Trophoblast cell (in vitro differentiated cells and primary cell): Measurements from ENCODE around the gene KIRREL3.

ENCODE experiments used
- DNase-seq, 2 donors: peaks; one replicate each; pipeline ENCODE4 v3.0.0-alpha.2; 2016
- H2AFZ ChIP-seq: 2 replicates; pipeline ENCODE4 v1.6.1; 2013; ENCODE audit warnings: low read length, moderate library complexity, mild to moderate bottlenecking; ENCODE audit not compliant: insufficient read depth, poor library complexity
- H2AK5ac ChIP-seq: 2 replicates; pipeline ENCODE4 v1.6.1; 2013; ENCODE audit warnings: mild to moderate bottlenecking, low read length
- H2BK120ac ChIP-seq: 2 replicates; pipeline ENCODE4 v1.6.1; 2013; ENCODE audit warnings: low read length, mild to moderate bottlenecking, moderate library complexity; ENCODE audit not compliant: insufficient read depth, poor library complexity
- H2BK12ac ChIP-seq: 2 replicates; pipeline ENCODE4 v1.6.1; 2013; ENCODE audit warnings: mild to moderate bottlenecking, low read length, moderate library complexity
- H2BK5ac ChIP-seq: 2 replicates; pipeline ENCODE4 v1.6.1; 2013; ENCODE audit warnings: low read length, low read depth, moderate library complexity, mild to moderate bottlenecking; ENCODE audit not compliant: poor library complexity
- H3K14ac ChIP-seq: 2 replicates; pipeline ENCODE4 v1.6.1; 2013; ENCODE audit warnings: mild to moderate bottlenecking, low read length
- H3K18ac ChIP-seq: 2 replicates; pipeline ENCODE4 v1.6.1; 2013; ENCODE audit warnings: mild to moderate bottlenecking, low read length
- H3K23ac ChIP-seq: 2 replicates; pipeline ENCODE4 v1.6.1; 2013; ENCODE audit warnings: low read length
- H3K27ac ChIP-seq: 2 replicates; pipeline ENCODE4 v1.5.1; 2013; ENCODE audit warnings: low read depth, mild to moderate bottlenecking, inconsistent platforms, low read length, moderate library complexity
- H3K27me3 ChIP-seq: 2 replicates; pipeline ENCODE4 v1.6.1; 2013; ENCODE audit warnings: inconsistent platforms, mild to moderate bottlenecking, low read length, moderate library complexity; ENCODE audit not compliant: insufficient read depth
- H3K36me3 ChIP-seq, 2 experiments: 1 replicate in 1 of 2; 2 replicates in 1 of 2; pipeline ENCODE4 v1.6.1; 2013; ENCODE audit warnings: low read length in 2 of 2, mild to moderate bottlenecking in 2 of 2, moderate library complexity in 1 of 2; ENCODE audit not compliant: insufficient read depth in 2 of 2, control insufficient read depth in 1 of 2
- H3K4ac ChIP-seq: 2 replicates; pipeline ENCODE4 v1.6.1; 2013; ENCODE audit warnings: low read depth, mild to moderate bottlenecking, low read length, moderate library complexity
- H3K4me1 ChIP-seq, 2 experiments: 1 replicate in 1 of 2; 2 replicates in 1 of 2; pipeline ENCODE4 v1.6.1; 2013; ENCODE audit warnings: low read length in 2 of 2, mild to moderate bottlenecking in 2 of 2, moderate library complexity in 1 of 2; ENCODE audit not compliant: insufficient read depth in 2 of 2, control insufficient read depth in 1 of 2
- H3K4me2 ChIP-seq: 2 replicates; pipeline ENCODE4 v1.6.1; 2013; ENCODE audit warnings: inconsistent platforms, mild to moderate bottlenecking, low read length, moderate library complexity
- H3K4me3 ChIP-seq: 2 replicates; pipeline ENCODE4 v1.5.1; 2013; ENCODE audit warnings: mild to moderate bottlenecking, low read depth, low read length, inconsistent platforms
- H3K79me1 ChIP-seq: one replicate; pipeline ENCODE4 v1.6.1; 2013; ENCODE audit warnings: low read length
- H3K79me2 ChIP-seq: 2 replicates; pipeline ENCODE4 v1.6.1; 2013; ENCODE audit warnings: low read length, mild to moderate bottlenecking; ENCODE audit not compliant: control insufficient read depth, insufficient read depth, poor library complexity
- H3K9ac ChIP-seq: 2 replicates; pipeline ENCODE4 v1.6.1; 2013; ENCODE audit warnings: mild to moderate bottlenecking, low read length
- H3K9me3 ChIP-seq: 2 replicates; pipeline ENCODE4 v1.6.1; 2013; ENCODE audit warnings: low read depth, mild to moderate bottlenecking, control low read depth, inconsistent platforms, low read length; ENCODE audit not compliant: insufficient read depth
- H4K12ac ChIP-seq: 2 replicates; pipeline ENCODE4 v1.6.1; 2013; ENCODE audit warnings: low read depth, mild to moderate bottlenecking, low read length, moderate library complexity
- H4K8ac ChIP-seq: 2 replicates; pipeline ENCODE4 v1.6.1; 2013; ENCODE audit warnings: low read depth, mild to moderate bottlenecking, low read length, moderate library complexity
- H4K91ac ChIP-seq: one replicate; pipeline ENCODE4 v1.6.1; 2013; ENCODE audit warnings: low read depth, mild to moderate bottlenecking, low read length, moderate library complexity
- WGBS: extraction: QIAGEN DNeasy Blood & Tissue Kit; methylation state at CpG from one replicate; pipeline ENCODE4 v1.1.7; 2013; ENCODE audit warnings: missing lambda C conversion rate; ENCODE audit not compliant: insufficient read length, insufficient coverage; ENCODE audit errors: extremely low coverage; 5-methylcytosine and 5-hydroxymethylcytosine counted together

KIRREL3 gene

DNA sequence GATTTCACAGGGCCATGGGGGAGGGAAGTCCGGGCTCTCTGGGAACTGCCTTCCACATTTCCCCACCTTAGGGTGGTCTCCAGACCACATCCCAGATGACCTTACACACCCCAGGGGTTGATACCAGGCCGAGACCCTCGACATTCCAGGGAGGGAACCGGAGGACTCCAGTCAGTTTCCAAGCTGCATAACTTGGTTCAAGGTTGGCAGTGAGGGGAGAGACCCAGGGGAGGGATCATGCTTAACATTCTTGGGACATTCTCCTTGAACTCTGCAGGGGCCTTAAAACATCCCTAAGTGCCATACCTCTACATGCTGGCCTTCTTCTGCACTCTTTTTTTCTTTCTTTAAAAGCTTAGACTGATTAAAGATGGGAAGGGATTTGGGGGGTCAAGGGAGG is 394.1 kb downstream of the KIRREL3 start:
- no peak overlapping the region for H4K91ac ChIP-seq
- H2AFZ ChIP-seq, result no peak overlapping the region
- H3K23ac ChIP-seq, result no peak overlapping the region
- H3K79me1 ChIP-seq, result no peaks in the 10 kb centered on the region
- no peak overlapping the region for H3K14ac ChIP-seq
- H4K8ac ChIP-seq, result no peak overlapping the region
- no peak overlapping the region for H3K9ac ChIP-seq
- no peak for DNase-seq
- H3K4me3 ChIP-seq, result no peak overlapping the region
- no peaks in the 10 kb centered on the region for H3K36me3 ChIP-seq
- no peaks in the 10 kb centered on the region for H3K79me2 ChIP-seq
- H3K4ac ChIP-seq, result no peak overlapping the region
- no peaks in the 10 kb centered on the region for H3K4me1 ChIP-seq
- H2AK5ac ChIP-seq, result no peak overlapping the region
- H2BK12ac ChIP-seq, result no peak overlapping the region
- no CpG with 5 or more reads among the region's 4 CpGs for WGBS
- no peaks in the 10 kb centered on the region for H3K9me3 ChIP-seq
- H3K18ac ChIP-seq, result no peak overlapping the region
- H2BK120ac ChIP-seq, result no peak overlapping the region
- H2BK5ac ChIP-seq, result no peak overlapping the region
- no peak overlapping the region for H3K4me2 ChIP-seq
- H3K27ac ChIP-seq, result no peak overlapping the region
- no peak overlapping the region for H4K12ac ChIP-seq
- H3K27me3 ChIP-seq, result no peaks in the 10 kb centered on the region

DNA sequence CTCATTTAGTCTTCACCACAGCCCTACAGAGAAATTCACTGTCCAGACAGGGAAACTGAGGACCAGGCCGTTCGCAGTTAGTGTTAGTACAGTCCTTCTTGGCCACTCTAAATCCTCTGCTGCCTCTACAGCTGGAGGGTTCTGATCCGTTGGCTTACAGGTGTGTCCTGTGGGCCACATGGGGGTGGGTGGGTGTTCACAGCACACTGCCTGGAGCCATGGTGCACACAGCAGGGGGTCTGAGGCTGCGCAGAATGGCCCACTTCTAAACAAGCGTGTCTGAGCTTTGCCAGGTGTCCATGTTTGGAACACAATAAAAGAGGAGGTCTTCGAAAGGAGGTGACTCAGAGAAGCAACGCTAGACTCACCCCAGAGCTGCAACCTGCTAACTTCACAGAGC is 396.1 kb downstream of the KIRREL3 start:
- no peaks in the 10 kb centered on the region for H3K79me2 ChIP-seq
- no peaks in the 10 kb centered on the region for H3K27me3 ChIP-seq
- no peak overlapping the region for H2BK120ac ChIP-seq
- H3K79me1 ChIP-seq, result no peaks in the 10 kb centered on the region
- H2BK12ac ChIP-seq, result no peak overlapping the region
- H3K36me3 ChIP-seq, result no peaks in the 10 kb centered on the region
- no peaks in the 10 kb centered on the region for H3K4me1 ChIP-seq
- no peak overlapping the region for H4K91ac ChIP-seq
- H3K27ac ChIP-seq, result no peak overlapping the region
- no peak overlapping the region for H2AK5ac ChIP-seq
- no peak overlapping the region for H2AFZ ChIP-seq
- no peak overlapping the region for H3K4me3 ChIP-seq
- no peak overlapping the region for H3K18ac ChIP-seq
- no peak overlapping the region for H3K4me2 ChIP-seq
- no CpG with 5 or more reads among the region's 7 CpGs for WGBS
- H3K23ac ChIP-seq, result no peak overlapping the region
- H3K9ac ChIP-seq, result no peak overlapping the region
- H4K12ac ChIP-seq, result no peak overlapping the region
- no peak for DNase-seq
- no peaks in the 10 kb centered on the region for H3K9me3 ChIP-seq
- no peak overlapping the region for H2BK5ac ChIP-seq
- H3K4ac ChIP-seq, result no peak overlapping the region
- H3K14ac ChIP-seq, result no peak overlapping the region
- no peak overlapping the region for H4K8ac ChIP-seq

DNA sequence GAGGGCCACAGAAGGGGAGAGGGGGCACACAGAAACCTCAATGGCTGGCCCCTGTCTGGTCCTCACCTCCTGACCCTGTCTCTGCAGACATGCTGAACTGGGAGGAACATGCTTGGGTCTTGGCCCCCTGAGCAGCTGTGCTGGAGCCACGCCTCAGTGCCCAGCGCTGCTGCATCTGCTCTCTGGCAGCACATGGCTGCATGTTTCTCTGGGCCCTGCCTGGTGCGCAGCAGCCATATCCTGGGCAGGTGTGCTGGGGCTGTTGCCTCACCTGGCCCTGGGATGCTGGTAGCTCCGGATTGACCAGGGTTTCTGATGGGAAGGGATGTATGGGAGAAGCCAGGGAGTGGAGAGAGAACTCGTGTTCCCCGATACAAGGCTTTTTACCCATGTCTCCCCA is 397.1 kb downstream of the KIRREL3 start:
- no peak overlapping the region for H3K23ac ChIP-seq
- H4K8ac ChIP-seq, result no peak overlapping the region
- no peak overlapping the region for H2BK5ac ChIP-seq
- H2AFZ ChIP-seq, result no peak overlapping the region
- peak overlapping the region; percentile 27 for H3K4me3 ChIP-seq
- H3K9me3 ChIP-seq, result no peaks in the 10 kb centered on the region
- DNase-seq, result peak; percentile 21 to 56
- H3K4me1 ChIP-seq, result no peaks in the 10 kb centered on the region
- no peak overlapping the region for H4K91ac ChIP-seq
- no peak overlapping the region for H2BK120ac ChIP-seq
- no peak overlapping the region for H3K9ac ChIP-seq
- no peak overlapping the region for H3K18ac ChIP-seq
- no peak overlapping the region for H2AK5ac ChIP-seq
- no peaks in the 10 kb centered on the region for H3K79me1 ChIP-seq
- no peak overlapping the region for H3K4ac ChIP-seq
- no CpG with 5 or more reads among the region's 6 CpGs for WGBS
- H2BK12ac ChIP-seq, result no peak overlapping the region
- no peak overlapping the region for H3K14ac ChIP-seq
- H3K27ac ChIP-seq, result no peak overlapping the region
- H3K36me3 ChIP-seq, result no peaks in the 10 kb centered on the region
- no peak overlapping the region for H3K4me2 ChIP-seq
- no peaks in the 10 kb centered on the region for H3K79me2 ChIP-seq
- no peaks in the 10 kb centered on the region for H3K27me3 ChIP-seq
- H4K12ac ChIP-seq, result no peak overlapping the region

DNA sequence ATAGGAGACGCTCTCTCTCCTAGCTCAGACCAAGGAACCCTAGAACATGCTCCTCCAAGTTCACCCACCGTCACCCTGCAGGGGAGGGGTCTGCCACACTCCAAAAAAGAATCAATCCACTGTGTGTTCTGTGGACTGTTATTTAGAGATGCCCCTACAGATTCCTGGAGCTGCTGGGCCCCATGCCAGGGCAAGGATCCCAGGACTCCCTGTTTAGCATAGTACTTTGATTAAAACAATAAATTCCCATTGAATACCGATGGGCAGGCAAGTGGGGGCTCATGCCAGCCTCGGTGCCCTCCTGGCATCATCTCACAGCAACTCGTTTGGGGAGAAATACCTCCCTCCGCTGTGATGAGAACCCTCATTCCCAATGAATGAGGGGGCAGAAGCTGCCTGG is 397.6 kb downstream of the KIRREL3 start:
- no peaks in the 10 kb centered on the region for H3K79me2 ChIP-seq

More for the DNA sequence above, 397.6 kb downstream of the KIRREL3 start:
- H2BK12ac ChIP-seq, result no peak overlapping the region
- no peak overlapping the region for H2BK5ac ChIP-seq
- no peak overlapping the region for H3K4me2 ChIP-seq
- WGBS, result no CpG with 5 or more reads among the region's 6 CpGs
- no peaks in the 10 kb centered on the region for H3K27me3 ChIP-seq
- no peak overlapping the region for H2BK120ac ChIP-seq
- no peak overlapping the region for H2AK5ac ChIP-seq
- H3K23ac ChIP-seq, result no peak overlapping the region
- H3K4me1 ChIP-seq, result no peaks in the 10 kb centered on the region
- H3K79me1 ChIP-seq, result no peaks in the 10 kb centered on the region
- no peak for DNase-seq
- no peak overlapping the region for H3K9ac ChIP-seq
- no peak overlapping the region for H3K14ac ChIP-seq
- no peak overlapping the region for H3K27ac ChIP-seq
- no peak overlapping the region for H4K12ac ChIP-seq
- no peak overlapping the region for H3K4me3 ChIP-seq
- no peaks in the 10 kb centered on the region for H3K9me3 ChIP-seq
- no peaks in the 10 kb centered on the region for H3K36me3 ChIP-seq
- no peak overlapping the region for H3K18ac ChIP-seq
- H4K91ac ChIP-seq, result no peak overlapping the region
- H3K4ac ChIP-seq, result no peak overlapping the region
- H2AFZ ChIP-seq, result no peak overlapping the region
- no peak overlapping the region for H4K8ac ChIP-seq
